H9 (cell line): ENCODE results near the gene NHSL2. TPM values are rescaled to one million over a fixed set of nuclear protein-coding genes. Genes with fewer than 3 reads are reported as not detected.

Source experiments
- DNase-seq: peaks from one replicate; pipeline ENCODE4 v3.0.0-alpha.2; 2017
- H2AFZ ChIP-seq: one replicate; pipeline ENCODE4 v1.6.1; 2013; ENCODE audit warnings: mild to moderate bottlenecking, low read length, control low read depth, moderate library complexity
- H2AK5ac ChIP-seq: 2 replicates; pipeline ENCODE4 v1.6.1; 2013; ENCODE audit warnings: low read length, control low read depth, mixed read lengths; ENCODE audit not compliant: insufficient read length
- H2BK120ac ChIP-seq: one replicate; pipeline ENCODE4 v1.6.1; 2013; ENCODE audit warnings: low read depth, mild to moderate bottlenecking, low read length, control low read depth, inconsistent platforms; ENCODE audit not compliant: poor library complexity, severe bottlenecking
- H2BK12ac ChIP-seq: 2 replicates; pipeline ENCODE4 v1.6.1; 2013; ENCODE audit warnings: low read length, control low read depth, mixed read lengths, low read depth; ENCODE audit not compliant: insufficient read length
- H2BK15ac ChIP-seq: 2 replicates; pipeline ENCODE4 v1.6.1; 2013; ENCODE audit warnings: low read depth, low read length, control low read depth
- H2BK20ac ChIP-seq: one replicate; pipeline ENCODE4 v1.6.1; 2013; ENCODE audit warnings: low read depth, mild to moderate bottlenecking, low read length, control low read depth, inconsistent platforms; ENCODE audit not compliant: poor library complexity, severe bottlenecking
- H2BK5ac ChIP-seq: 2 replicates; pipeline ENCODE4 v1.6.1; 2013; ENCODE audit warnings: low read length, control low read depth, mixed read lengths; ENCODE audit not compliant: insufficient read length
- H3K14ac ChIP-seq: 2 replicates; pipeline ENCODE4 v1.6.1; 2013; ENCODE audit warnings: low read length, control low read depth; ENCODE audit not compliant: insufficient read depth
- H3K18ac ChIP-seq: 2 replicates; pipeline ENCODE4 v1.6.1; 2013; ENCODE audit warnings: low read depth, mild to moderate bottlenecking, mixed read lengths, low read length, control low read depth; ENCODE audit not compliant: insufficient read length
- H3K23ac ChIP-seq: 2 replicates; pipeline ENCODE4 v1.6.1; 2013; ENCODE audit warnings: low read length, control low read depth, mixed read lengths, low read depth; ENCODE audit not compliant: insufficient read length
- H3K23me2 ChIP-seq: 2 replicates; pipeline ENCODE4 v1.6.1; 2013; ENCODE audit warnings: low read depth, mild to moderate bottlenecking, mixed read lengths, low read length, control low read depth; ENCODE audit not compliant: insufficient read length, poor library complexity, severe bottlenecking
- H3K27ac ChIP-seq: 2 replicates; pipeline ENCODE4 v1.5.1; 2013; ENCODE audit warnings: low read length, control low read depth, mixed read lengths, low read depth; ENCODE audit not compliant: insufficient read length
- H3K27me3 ChIP-seq: 2 replicates; pipeline ENCODE4 v1.6.1; 2013; ENCODE audit warnings: low read length, control low read depth, inconsistent platforms; ENCODE audit not compliant: insufficient read depth
- H3K4ac ChIP-seq: 2 replicates; pipeline ENCODE4 v1.6.1; 2013; ENCODE audit warnings: low read depth, mild to moderate bottlenecking, control low read depth, inconsistent platforms, low read length, moderate library complexity
- H3K4me1 ChIP-seq: 2 replicates; pipeline ENCODE4 v1.6.1; 2013; ENCODE audit warnings: low read length, control low read depth, inconsistent platforms; ENCODE audit not compliant: insufficient read depth
- H3K4me2 ChIP-seq: 2 replicates; pipeline ENCODE4 v1.6.1; 2013; ENCODE audit warnings: low read length, control low read depth, mixed read lengths; ENCODE audit not compliant: insufficient read length, insufficient read depth
- H3K56ac ChIP-seq: 2 replicates; pipeline ENCODE4 v1.6.1; 2013; ENCODE audit warnings: low read depth, mild to moderate bottlenecking, mixed read lengths, low read length, control low read depth; ENCODE audit not compliant: insufficient read length
- H3K79me1 ChIP-seq: 2 replicates; pipeline ENCODE4 v1.6.1; 2013; ENCODE audit warnings: low read depth, mild to moderate bottlenecking, moderate library complexity, low read length, control low read depth, inconsistent platforms; ENCODE audit not compliant: insufficient read depth, poor library complexity, severe bottlenecking
- H3K79me2 ChIP-seq: 2 replicates; pipeline ENCODE4 v1.6.1; 2013; ENCODE audit warnings: low read length, control low read depth, inconsistent platforms; ENCODE audit not compliant: insufficient read depth
- H3K9ac ChIP-seq: 2 replicates; pipeline ENCODE4 v1.6.1; 2013; ENCODE audit warnings: low read length, control low read depth, mixed read lengths; ENCODE audit not compliant: insufficient read length; ENCODE audit errors: extremely low read depth
- H3K9me3 ChIP-seq: one replicate; pipeline ENCODE4 v1.6.1; 2013; ENCODE audit warnings: low read depth, low read length, inconsistent platforms; ENCODE audit not compliant: control insufficient read depth
- H3T11ph ChIP-seq: one replicate; pipeline ENCODE4 v1.6.1; 2013; ENCODE audit warnings: mild to moderate bottlenecking, low read length, control low read depth, inconsistent platforms
- H4K20me1 ChIP-seq: one replicate; pipeline ENCODE4 v1.6.1; 2013; ENCODE audit not compliant: control insufficient read depth, insufficient read length, insufficient read depth
- H4K5ac ChIP-seq: 2 replicates; pipeline ENCODE4 v1.6.1; 2013; ENCODE audit warnings: low read depth, mild to moderate bottlenecking, mixed read lengths, low read length, control low read depth; ENCODE audit not compliant: insufficient read length
- H4K8ac ChIP-seq: replicated peaks from 2 replicates; pipeline ENCODE4 v1.6.1; 2013; ENCODE audit warnings: low read length, control low read depth, mixed read lengths, low read depth; ENCODE audit not compliant: insufficient read length
- H4K91ac ChIP-seq: 2 replicates; pipeline ENCODE4 v1.6.1; 2013; ENCODE audit warnings: low read depth, mild to moderate bottlenecking, moderate library complexity, mixed read lengths, low read length, control low read depth; ENCODE audit not compliant: insufficient read length
- H3K27ac Mint-ChIP-seq, 3 experiments: 2 replicates in 2 of 3; 3 replicates in 1 of 3; pipeline ENCODE4 v1.8.0; 2020 to 2021; ENCODE audit warnings: mixed read lengths in 3 of 3, mild to moderate bottlenecking in 1 of 3, moderate library complexity in 1 of 3
- H3K27me3 Mint-ChIP-seq: 2 replicates; pipeline ENCODE4 v1.8.0; 2021; ENCODE audit warnings: low read depth, mild to moderate bottlenecking, moderate library complexity, mixed read lengths
- H3K36me3 Mint-ChIP-seq, 3 experiments: 2 replicates in 2 of 3; 3 replicates in 1 of 3; pipeline ENCODE4 v1.8.0; 2020 to 2021; ENCODE audit warnings: low read depth in 3 of 3, mixed read lengths in 3 of 3; ENCODE audit not compliant: insufficient read depth in 1 of 3
- H3K4me1 Mint-ChIP-seq, 2 experiments: 2 replicates each; pipeline ENCODE4 v1.8.0; 2020; ENCODE audit warnings: mixed read lengths in 2 of 2
- H3K4me3 Mint-ChIP-seq, 2 experiments: 2 replicates in 1 of 2; 3 replicates in 1 of 2; pipeline ENCODE4 v1.8.0; 2020 to 2021; ENCODE audit warnings: mild to moderate bottlenecking in 2 of 2, mixed read lengths in 2 of 2, moderate library complexity in 1 of 2
- H3K9me3 Mint-ChIP-seq, 2 experiments: 2 replicates in 1 of 2; 3 replicates in 1 of 2; pipeline ENCODE4 v1.8.0; 2020; ENCODE audit warnings: mild to moderate bottlenecking in 2 of 2, mixed read lengths in 2 of 2, moderate library complexity in 1 of 2
- CTCF ChIP-seq: fragments of 200-600 bp; sonication (generic); conservative IDR thresholded peaks from 3 replicates; pipeline ENCODE4 v1.8.0; 2021; ENCODE audit warnings: antibody characterized with exemption, mild to moderate bottlenecking
- WGBS: extraction: QIAGEN DNeasy Blood & Tissue Kit; methylation state at CpG from one replicate; pipeline ENCODE4 v1.1.7; 2013; ENCODE audit warnings: missing lambda C conversion rate, low lambda C conversion rate, mixed read lengths; ENCODE audit not compliant: insufficient read length; ENCODE audit errors: extremely low coverage; 5-methylcytosine and 5-hydroxymethylcytosine counted together
- total RNA-seq: library from RNA; stranded (reverse); gene quantifications from 2 replicates; pipeline ENCODE4 v1.2.1, GENCODE V29; 2021

NHSL2 gene
- total RNA-seq, 1 experiment from 2014 or later = 6.4 TPM

DNA sequence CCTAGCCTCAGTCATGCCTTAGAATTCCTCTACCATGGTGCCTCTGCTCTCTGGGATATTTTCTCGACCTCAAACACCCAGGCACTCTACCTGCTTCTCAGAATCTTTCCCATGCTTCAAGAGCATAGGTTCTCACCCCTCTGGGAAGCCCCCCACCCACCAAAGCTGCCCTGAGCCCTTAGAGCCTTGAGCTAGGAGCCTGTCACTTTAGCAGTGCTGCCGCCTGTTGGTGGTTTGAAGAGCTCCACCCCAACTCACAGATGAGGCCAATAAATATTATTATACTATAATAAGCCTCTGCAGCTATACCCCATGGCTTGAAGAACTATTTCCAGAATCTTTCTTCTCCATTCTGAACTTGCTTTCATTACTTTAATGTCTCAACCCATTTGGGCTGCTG lies 111.3 kb downstream of the NHSL2 start:
- Mint-ChIP-seq H3K9me3 (peaks cover 65 to 67% of the 10 kb centered on the region in 2 experiments), H3K27me3 (peaks cover 11% of the 10 kb centered on the region), H3K4me1 (peaks cover 6 to 9% of the 10 kb centered on the region in 2 experiments), H3K36me3 (peaks cover 0 to 16% (median 11%) of the 10 kb centered on the region in 3 experiments; a peak in 5 of 7 replicates), H3K4me3 (no peak overlapping the region), H3K27ac (no peak overlapping the region)
- H3K79me1 ChIP-seq = no peaks in the 10 kb centered on the region
- H3K27me3 ChIP-seq = no peaks in the 10 kb centered on the region; the same call in 1 of the 2 replicates
- no peaks in the 10 kb centered on the region for H3K23me2 ChIP-seq
- H2BK5ac ChIP-seq = no peak overlapping the region
- no CpG with 5 or more reads among the region's 2 CpGs for WGBS
- no peak overlapping the region for H3K23ac ChIP-seq
- no peak overlapping the region for H4K8ac ChIP-seq
- H2BK15ac ChIP-seq = no peak overlapping the region
- H3K14ac ChIP-seq = no peak overlapping the region
- no peak overlapping the region for H2AK5ac ChIP-seq
- no peak overlapping the region for H2BK20ac ChIP-seq
- no peaks in the 10 kb centered on the region for H4K20me1 ChIP-seq
- peak; percentile 65 for TF ChIP-seq CTCF
- H4K91ac ChIP-seq = no peak overlapping the region
- no peak overlapping the region for H3K56ac ChIP-seq
- H4K5ac ChIP-seq = no peak overlapping the region
- no peak overlapping the region for H3K9ac ChIP-seq
- peaks cover 18% of the 10 kb centered on the region for H3K9me3 ChIP-seq
- no peak overlapping the region for H3T11ph ChIP-seq
- H3K4me1 ChIP-seq = no peaks in the 10 kb centered on the region
- peak; percentile 42 for DNase-seq
- no peak overlapping the region for H2BK120ac ChIP-seq
- no peak overlapping the region for H2AFZ ChIP-seq
- H3K4me2 ChIP-seq = no peak overlapping the region
- H2BK12ac ChIP-seq = no peak overlapping the region
- H3K4ac ChIP-seq = no peak overlapping the region
- no peaks in the 10 kb centered on the region for H3K79me2 ChIP-seq
- no peak overlapping the region for H3K18ac ChIP-seq
- no peak overlapping the region for H3K27ac ChIP-seq
